Skin epidermis (tissue), 12 donors: ENCODE results near the gene DGCR6L.
A peak's percentile ranks its signal among the peaks of the same experiment; 100 is the strongest.
"Not testable (repeated sequence)": the region's sequence is repeated elsewhere in the genome, so short reads cannot be mapped to it uniquely, and the experiment has no call there.

Experiments
- H3K27ac ChIP-seq, 21 experiments: fragments of 200-600 bp; sonication (generic) in 11 of 21; one replicate each; pipeline ENCODE4 v1.5.0; 2020; ENCODE audit warnings: mild to moderate bottlenecking in 3 of 21, inconsistent platforms in 2 of 21, moderate library complexity in 2 of 21
- H3K4me3 ChIP-seq, 7 experiments: fragments of 200-600 bp; sonication (generic) in 2 of 7; one replicate each; pipeline ENCODE4 v1.5.0; 2020; ENCODE audit warnings: inconsistent platforms in 2 of 7, mild to moderate bottlenecking in 2 of 7, moderate library complexity in 1 of 7

Gene DGCR6L

DNA sequence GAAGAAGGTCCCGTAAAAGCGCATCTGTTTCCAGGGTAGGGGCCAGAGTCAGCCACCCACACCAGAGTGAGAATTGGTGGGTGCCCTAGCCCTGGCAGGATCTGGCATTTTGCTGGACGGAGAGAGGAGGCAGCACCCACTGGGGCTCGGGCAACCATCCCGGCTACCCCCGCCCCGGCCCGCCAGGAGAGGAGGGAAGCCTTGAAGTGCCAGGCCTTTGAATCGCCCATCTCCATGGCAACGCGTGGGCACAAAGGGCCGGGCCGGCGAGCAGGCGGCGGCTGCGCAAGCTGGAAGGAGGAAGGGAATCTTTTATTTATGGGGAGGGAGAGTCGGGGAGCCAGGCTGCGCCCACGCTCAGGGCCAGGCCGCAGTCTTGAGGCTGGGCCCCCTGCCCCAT lies 39.7 kb downstream of the DGCR6L start:
- not testable (repeated sequence) for H3K27ac ChIP-seq, H3K4me3 ChIP-seq

DNA sequence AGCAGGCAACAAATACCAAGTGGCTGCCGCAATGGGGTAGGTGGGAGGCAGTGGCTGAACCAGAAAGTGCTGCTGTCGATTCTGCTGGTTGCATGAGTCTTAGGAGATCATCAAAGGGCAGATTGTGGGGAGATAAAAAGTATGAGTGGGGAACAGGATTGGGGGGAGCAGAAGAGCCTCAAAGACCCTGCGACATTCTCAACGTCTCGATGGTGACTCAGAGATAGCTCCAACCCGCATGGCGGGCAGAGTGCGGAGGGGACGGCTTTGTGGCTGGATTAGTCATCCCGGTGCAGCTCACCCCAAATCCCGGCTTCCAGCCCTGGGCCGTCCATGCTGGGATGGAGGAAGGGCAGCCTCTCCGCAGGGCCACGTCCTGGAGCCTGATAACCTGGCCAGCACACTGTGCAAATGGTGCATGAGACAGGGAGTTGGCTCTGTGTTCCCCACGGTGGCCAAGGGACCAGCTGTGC lies 40.2 kb downstream of the DGCR6L start:
- no peak overlapping the region for H3K4me3 ChIP-seq
- H3K27ac ChIP-seq = no peak overlapping the region

DNA sequence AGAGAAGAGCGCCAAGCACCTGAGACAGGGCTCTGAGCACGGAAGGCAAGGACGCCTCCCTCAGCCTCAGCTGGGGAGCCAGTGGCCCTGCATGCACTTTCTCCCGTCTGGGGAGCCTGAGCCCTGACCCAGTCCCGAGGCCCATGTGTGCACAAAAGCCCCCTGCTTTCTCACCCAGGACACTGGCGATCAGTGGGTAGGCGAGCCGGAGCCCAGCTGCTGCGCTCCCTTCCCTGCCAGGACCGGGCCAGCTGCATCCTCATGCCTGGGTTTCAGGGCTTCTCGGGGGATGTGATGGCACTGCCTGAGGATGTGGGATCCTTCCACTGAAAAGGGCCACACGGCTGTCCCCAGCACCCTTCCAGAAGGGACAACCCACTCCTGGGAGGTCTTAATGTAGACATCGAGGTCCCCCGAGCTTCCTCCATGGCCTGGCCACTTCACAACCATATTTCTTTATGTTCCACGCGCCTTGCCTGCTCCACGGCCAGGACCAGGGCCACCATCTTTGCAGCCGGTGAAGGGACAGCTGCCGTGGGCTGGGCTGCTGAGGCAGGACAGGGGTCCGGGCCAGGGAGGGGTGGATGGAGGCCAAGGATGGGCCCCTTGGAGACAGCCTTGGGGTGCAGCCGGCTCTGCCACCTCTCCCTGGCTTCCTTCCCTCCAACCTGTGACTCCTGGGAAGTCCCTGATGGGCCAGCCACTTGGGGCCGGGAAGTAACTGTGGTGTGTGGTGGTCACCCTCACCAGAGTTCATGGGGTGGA lies 41.0 kb downstream of the DGCR6L start:
- H3K27ac ChIP-seq, H3K4me3 ChIP-seq: not testable (repeated sequence)

DNA sequence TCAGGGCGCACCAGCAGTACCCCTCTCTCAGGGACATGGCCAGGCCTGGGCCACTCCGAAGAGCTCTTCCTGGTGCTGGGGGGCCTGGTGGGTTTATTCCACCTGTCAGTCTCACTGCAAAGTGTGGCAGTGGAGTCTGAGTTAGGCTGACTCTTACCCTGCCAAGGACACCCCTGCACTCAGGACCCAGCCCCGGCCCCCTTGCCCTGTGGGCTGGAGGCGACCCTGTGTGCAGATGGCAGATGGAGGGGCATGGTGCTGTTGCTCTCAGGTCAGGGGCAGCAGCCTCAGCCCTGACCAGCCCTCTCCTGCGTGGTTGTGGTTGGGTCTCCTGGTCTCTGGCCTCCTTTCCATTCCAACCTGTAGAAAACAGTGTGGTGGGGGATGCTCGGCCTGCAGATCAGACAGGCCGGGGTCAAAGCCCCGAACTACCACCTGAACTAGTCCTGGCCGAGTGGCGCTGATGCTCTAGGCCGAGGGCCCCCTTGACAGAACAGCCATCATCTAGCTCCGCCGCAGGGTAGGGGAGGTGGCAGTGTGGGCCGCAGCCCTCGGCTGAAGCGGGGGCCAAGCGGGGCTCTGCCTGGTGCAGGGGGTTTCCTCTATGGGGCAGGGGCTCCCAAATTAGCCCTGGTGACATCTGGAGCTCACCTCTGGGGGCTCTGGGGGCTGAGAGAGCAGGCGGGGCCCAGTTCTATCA lies 41.8 kb downstream of the DGCR6L start:
- H3K27ac ChIP-seq, H3K4me3 ChIP-seq: not testable (repeated sequence)

DNA sequence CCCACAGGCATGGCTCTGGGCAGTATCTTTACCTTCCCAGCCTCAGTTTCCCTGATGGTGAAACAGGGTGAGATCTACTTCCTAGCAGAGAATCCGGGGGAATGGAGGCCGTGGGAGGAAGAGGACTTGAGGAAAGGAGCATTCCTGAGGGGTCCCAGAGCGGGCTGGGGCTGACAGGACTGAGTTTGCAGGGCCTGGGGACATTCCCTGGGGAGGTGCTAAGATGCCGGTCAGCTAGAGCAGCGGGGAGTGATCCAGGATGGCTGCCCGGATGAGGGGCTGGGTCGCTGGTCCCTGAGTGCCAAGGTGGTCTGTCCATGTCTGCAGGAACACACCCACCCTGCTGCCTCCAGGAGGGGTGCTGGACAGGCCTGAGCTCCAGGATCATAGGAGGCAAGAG lies 43.4 kb downstream of the DGCR6L start:
- Histone ChIP-seq H3K27ac (no peak overlapping the region), H3K4me3 (no peak overlapping the region)

DNA sequence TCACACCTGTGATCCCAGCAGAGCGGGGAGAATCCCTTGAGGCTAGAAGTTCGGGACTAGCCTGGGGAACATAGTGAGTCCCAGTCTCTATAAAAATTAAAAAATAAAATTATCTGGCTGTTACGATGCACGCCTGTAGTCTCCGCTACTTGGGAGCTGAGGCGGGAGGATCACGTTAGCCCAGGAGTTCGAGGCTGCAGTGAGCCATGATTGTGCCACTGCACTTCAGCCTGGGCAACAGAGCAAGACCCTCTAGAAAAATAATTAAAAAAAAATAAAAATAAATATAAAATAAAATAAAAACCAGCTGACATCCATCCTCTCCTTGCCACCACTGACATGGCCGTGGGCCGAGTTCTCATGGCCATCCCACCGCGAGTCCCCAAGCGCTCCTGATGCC lies 44.0 kb downstream of the DGCR6L start:
- Histone ChIP-seq H3K4me3 (no peak overlapping the region), H3K27ac (no peak overlapping the region)

DNA sequence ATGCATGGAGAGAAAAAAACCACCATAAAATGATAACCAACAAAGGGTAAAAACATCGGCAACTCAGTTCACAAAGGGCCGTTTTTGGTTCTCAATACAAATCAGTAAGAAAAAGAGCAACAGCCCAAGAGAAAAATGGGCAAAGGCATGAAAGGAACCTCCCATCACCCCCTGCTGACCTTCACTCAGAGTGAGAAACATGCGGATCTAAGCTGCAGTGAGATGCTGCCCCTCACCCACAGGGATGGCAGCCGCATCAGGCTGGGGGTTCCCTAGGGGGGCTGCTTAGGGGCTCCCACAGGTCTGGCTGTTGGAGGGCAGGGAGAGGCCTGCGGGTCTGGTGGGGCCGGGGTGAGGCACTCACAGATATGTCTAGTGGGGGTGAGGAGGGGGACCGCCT lies 44.5 kb downstream of the DGCR6L start:
- H3K4me3 ChIP-seq, H3K27ac ChIP-seq: not testable (repeated sequence)

DNA sequence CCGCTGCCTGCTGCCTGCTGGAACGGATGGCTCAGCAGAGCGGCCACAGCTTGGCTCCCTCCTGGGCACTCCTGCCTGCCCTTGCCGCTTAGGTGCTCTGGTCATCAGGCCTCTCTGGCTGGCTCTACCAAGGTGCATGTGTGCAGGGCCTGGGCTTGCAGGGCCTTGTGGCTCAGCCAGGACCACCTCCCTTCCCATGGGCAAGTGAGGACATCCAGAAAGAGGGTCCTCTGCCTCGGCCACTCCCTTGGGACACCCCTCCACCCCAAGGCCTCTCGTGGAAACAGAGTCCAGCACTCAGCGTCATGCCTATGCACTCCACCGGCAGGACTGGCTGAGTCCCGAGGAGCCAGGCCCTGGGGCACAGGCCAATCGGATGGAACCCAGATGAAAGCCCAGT lies 45.5 kb downstream of the DGCR6L start:
- H3K27ac ChIP-seq = not testable (repeated sequence)

DNA sequence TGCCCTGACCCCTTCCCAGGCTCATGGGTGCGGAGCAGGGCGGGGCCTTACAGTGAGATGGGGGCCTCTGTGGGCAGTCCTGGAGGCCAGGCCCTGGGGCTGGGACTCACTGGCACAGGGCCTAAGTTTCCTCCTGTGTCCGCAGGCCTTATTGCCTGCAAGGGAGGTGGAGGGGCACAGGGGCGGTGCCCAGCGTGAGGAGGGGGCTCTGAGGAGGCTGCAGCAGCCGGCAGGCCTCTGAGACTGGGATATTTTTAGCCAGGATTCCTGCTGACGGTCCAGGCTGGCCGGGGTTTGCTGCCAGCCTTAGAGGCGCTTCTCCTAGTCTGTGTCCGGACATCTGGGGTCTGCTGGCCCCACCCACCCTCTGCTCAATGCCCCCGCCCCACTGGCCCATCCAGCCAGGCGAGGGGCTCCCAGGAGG lies 46.1 kb downstream of the DGCR6L start:
- no peak overlapping the region for H3K27ac ChIP-seq

More for the DNA sequence above, 45.5 kb downstream of the DGCR6L start:
- not testable (repeated sequence) for H3K4me3 ChIP-seq

DNA sequence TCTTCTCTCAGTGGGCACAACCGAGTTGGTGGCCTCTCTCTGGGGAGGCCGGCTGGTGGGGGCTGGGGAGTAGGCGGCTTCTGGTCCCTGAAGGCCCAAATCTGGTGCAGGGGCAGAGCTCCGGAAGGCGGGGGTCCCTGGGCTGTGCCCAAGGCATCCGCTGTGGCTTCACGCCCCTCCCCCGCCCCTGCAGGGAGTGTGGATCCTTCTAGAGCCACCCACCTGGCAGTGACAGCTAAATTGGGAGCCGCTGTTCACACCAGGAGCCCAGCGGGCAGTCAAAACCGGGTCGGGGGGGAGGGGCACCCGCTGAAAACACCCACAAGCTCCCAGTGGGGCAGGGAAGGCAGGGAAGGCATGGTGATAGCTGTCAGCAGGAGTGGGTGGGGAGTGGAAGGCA lies 47.2 kb downstream of the DGCR6L start:
- Histone ChIP-seq H3K4me3 (no peak overlapping the region), H3K27ac (no peak overlapping the region)

More for the DNA sequence above, 46.1 kb downstream of the DGCR6L start:
- no peak overlapping the region for H3K4me3 ChIP-seq

DNA sequence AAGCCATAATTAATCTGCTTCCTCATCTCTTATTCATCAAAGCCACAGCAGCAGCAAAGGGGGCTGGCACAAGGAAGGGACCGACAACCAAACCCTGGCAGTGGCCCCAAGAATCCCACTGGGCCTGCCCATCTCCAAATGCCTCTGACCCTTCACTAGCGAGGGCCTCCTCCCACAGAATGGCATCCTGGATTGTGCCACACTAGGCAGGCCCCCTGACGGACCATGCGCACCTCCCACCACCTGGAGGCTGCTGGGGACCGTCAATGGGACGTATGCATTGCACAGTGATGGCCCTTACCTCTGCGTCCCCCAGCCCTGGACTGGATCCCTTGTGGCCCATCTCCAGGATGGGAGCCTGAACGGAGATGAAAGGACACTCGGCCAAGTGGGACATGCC lies 47.7 kb downstream of the DGCR6L start:
- no peak overlapping the region for H3K27ac ChIP-seq
- H3K4me3 ChIP-seq = no peak overlapping the region

DNA sequence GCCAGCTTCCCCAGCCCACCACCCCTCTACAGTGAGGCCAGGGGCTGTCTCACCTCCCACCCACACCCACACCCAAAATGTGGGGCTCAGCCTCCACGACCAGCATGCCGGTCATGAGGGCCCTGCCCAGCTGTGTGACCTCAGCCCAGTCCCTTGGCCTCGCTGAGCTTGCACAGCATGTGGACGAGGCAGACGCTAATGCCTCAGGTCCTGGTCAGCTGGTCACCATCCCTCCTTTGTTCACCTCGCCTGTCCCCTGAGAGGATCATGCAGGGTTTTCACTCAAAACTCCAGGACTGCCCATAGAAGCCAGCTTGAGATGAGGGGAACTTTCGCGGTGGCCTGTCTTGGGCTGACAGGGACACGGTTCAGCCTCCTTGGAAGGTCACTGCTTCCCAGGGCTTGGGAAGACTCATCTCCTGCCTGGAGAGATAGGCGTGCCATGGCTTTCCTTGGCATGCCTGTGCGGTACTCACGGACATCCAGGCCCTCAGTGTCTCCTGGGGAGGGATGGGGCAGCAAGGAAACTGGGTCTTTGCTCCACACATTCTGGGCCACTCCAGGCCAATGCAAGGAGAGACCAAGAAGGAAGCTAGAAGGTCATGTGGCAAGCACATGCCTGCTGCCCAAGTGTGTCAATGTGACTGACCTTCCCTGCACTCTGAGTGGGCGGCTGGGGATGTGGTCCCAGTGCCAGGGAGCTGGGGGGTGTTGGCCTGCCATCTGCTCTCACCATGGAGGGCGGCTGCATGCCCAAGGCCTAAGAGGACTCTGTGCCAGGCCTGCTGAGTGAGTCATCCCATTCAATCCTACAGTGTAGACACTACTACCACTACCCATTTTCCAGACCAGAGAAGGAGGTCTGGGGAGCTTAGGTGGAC lies 48.5 kb downstream of the DGCR6L start:
- Histone ChIP-seq H3K4me3 (no peak overlapping the region), H3K27ac (no peak overlapping the region)

DNA sequence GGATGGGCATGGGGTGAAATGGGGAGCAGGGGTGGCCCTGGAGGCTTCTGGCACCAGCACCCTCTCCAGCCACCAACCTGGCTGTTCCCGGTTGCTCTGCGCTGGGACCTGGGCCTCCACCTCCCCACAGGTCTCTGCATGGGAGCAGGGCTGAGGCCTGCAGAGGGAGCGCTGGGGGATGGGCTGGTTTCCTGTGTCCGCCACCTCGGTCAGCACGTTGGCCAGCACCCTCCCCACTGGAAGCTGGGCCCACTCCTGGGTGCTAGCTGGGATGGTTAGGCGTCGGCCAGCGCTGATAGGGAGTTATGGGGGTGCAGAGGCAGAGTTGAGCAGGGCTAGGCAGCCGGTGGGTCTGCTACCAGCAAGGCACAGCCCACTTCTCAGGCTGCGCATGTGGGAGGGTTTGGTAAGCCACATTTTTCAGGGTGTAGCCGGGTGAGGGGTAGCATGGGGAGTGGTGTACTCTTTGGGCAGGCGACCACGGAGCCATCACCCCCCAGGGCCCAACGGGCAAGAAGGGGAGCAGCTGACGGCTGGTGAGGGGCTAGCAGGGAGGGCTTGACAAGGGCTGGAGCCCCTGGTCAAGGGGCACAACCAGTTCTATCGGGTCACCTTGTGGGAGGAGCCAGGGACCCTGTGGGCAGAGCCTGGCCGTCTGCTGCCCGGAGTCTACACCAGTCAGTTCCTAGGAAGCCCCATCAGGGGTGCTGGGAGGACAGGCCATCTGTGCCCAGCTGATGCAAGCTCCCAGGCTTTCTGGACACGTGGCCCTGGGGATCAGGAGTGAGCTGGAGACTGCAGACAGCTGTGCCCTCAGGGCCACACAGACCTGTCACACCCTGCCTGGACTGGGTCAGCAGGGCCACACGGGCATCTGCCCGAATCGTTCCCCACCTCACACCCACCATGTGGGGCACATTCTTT lies 49.4 kb downstream of the DGCR6L start:
- H3K4me3 ChIP-seq, H3K27ac ChIP-seq: not testable (repeated sequence)

DNA sequence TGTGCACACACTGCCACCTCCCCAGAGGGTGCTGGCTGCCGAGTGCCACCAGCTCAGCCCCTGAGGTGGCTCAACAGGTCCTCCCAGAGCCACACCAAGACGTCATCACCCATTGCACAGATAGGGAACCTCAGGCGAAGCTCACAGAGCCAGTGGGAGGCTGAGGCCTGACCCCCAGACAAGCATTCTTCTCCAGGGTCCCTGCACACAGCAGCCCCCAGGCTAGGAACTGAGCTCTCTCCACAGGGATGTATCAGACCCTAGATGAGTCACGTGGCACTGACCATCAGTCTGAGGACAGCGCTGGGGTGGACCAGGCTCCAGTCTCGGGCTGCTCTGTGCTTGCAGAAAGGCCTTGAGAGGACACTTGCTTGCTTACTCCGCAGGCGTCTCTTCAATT lies 50.2 kb downstream of the DGCR6L start:
- not testable (repeated sequence) for H3K4me3 ChIP-seq, H3K27ac ChIP-seq

DNA sequence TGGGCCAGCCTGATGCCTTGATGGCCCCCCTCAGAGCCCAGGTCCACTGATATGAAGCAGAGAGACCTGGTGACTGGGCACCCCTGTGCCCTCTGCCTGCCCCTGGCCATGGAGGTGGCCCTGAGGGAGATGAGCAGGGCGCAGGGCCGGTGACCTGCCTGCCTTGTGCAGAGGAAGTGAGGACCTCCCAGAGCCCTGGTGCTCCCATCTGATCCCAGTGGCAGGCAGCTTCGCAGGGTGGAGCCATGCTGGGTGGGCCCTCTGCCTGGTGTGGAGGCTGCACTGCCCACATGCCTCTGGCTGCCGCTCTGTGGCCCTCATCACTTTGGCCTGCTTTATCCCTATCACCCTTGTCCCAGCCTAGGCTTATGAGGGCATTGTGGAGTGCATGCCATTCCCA lies 50.7 kb downstream of the DGCR6L start:
- H3K4me3 ChIP-seq, H3K27ac ChIP-seq: not testable (repeated sequence)

DNA sequence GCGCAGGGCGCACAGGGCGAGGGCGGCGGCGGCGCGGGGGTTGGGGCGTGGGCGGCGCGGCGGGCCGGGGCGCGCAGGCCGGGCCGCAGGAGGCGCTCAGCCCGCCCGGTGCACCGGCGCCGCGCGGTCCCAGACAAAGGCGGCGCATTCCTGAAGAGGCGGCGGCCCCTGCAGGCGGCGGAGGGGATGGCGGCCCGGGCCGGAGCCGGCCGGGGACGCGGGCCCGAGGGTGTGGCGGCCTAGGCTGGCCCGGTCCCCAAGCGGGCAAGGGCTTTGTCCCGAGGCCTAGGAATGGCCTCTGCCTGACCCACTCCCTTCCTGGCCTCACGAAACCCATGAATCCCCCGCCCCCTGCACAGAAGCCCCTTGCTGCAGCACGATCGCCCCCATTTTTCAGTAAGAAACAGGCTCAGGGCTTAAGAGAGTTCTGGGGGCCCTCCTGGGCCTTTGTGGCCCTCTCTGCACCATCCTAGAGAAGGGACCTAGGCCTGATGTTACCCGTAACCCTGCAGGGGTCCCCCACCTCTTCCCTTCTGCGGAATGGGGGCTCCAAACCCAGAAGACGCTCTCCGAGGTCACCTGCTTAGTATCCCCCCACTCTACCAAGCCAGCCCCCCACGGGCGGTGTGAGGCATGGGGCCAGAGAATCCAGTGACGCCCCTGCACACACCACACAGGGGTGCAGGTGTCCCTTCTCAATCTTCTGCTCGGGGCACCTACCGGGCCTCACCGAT lies 51.4 kb downstream of the DGCR6L start, which contains the start of gene RTN4R:
RTN4R (minus strand) TSS at position 40 of the 734 bp plus-strand sequence. CDS start 226 bp downstream, outside the sequence.
- Histone ChIP-seq H3K27ac (peak within 1 kb of the TSS in 4 of 21 experiments; percentile 20 to 54 (median 38)), H3K4me3 (peak within 1 kb of the TSS; percentile 20 to 56 (median 47))

DNA sequence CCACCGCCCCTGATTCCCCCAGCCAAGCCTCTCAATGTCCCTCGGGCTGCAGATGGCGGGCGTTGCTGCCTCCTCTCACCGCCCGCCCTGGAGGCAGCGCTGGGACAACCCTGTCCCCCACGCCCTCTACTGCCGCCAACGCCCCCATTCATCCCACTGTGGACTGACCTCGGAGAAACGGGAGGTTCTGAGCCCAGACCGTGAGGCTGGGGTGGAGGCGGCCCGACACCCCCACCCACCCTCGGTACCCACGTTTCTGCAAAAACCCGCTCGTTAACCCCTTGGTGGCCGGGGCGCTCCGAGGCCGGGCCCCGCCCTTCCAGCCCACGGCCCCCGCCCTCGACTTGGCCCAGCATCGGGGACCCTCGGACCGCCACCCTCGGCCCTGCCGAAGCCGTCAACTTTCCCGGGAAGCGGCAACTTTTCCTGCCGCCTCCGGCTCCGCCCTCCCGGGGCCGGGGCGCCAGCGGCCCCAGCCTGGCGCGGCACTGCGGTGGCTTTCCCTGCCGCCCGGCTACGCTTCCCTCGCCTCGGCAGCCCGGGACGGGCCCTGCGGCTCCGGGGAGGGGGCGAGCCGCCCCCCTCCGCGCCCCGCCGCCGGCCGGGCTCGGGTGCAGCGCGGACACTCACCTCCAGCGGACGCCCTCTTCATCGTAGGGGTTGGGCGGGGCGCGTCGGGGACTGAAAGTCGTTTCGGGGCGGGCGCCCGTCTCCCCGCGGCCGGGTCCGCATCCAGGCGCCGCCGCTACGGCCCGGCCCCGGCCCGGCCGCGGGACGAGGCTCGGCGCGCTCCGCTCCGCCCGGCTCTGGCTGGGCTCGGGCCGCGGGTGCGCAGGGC lies 52.2 kb downstream of the DGCR6L start:
- peak overlapping the region in 3 of 21 experiments; percentile 1 to 54 (median 21) for H3K27ac ChIP-seq
- H3K4me3 ChIP-seq = peak overlapping the region; percentile 20 to 56 (median 47)
